ENCODE results near the gene SLC38A10. TPM values are rescaled to one million over a fixed set of nuclear protein-coding genes. Genes with fewer than 3 reads are reported as not detected.
A peak's percentile ranks its signal among the peaks of the same experiment; 100 is the strongest.
"Not testable (repeated sequence)": the region's sequence is repeated elsewhere in the genome, so short reads cannot be mapped to it uniquely, and the experiment has no call there.

Gene SLC38A10
- total RNA-seq, 1 donor from 2014 or later, result 116 TPM

GRCh38 chr17:81309140-81309858 lies 14.2 kb upstream of the SLC38A10 start:
- TF ChIP-seq CTCF (IDR thresholded peaks at IDR 0.05), result peak; percentile 78
- no peak for DNase-seq (ENCODE audit: low spot score)
- Mint-ChIP-seq H3K9me3 (ENCODE audit: low read depth) (no peaks in the 10 kb centered on the region), H3K27ac (ENCODE audit: unreplicated experiment) (no peak overlapping the region), H3K4me1 (ENCODE audit: low read depth) (peaks cover 9% of the 10 kb centered on the region), H3K36me3 (ENCODE audit: low read depth) (no peaks in the 10 kb centered on the region), H3K4me3 (ENCODE audit: unreplicated experiment) (peak overlapping the region; percentile 18), H3K27me3 (ENCODE audit: low read depth) (peaks cover 4% of the 10 kb centered on the region)

- not testable (repeated sequence) for H3K4me3 Mint-ChIP-seq (ENCODE audit: unreplicated experiment)
Measured at GRCh38 chr17:81308784-81309139, 13.7 kb upstream of the SLC38A10 start.

GRCh38 chr17:81307636-81308560 lies 12.8 kb upstream of the SLC38A10 start:
- DNase-seq (ENCODE audit: low spot score), result no peak
- Mint-ChIP-seq H3K27me3 (ENCODE audit: low read depth) (no peaks in the 10 kb centered on the region), H3K36me3 (ENCODE audit: low read depth) (no peaks in the 10 kb centered on the region), H3K9me3 (ENCODE audit: low read depth) (no peaks in the 10 kb centered on the region), H3K4me1 (ENCODE audit: low read depth) (peaks cover 9% of the 10 kb centered on the region), H3K4me3 (ENCODE audit: unreplicated experiment) (no peak overlapping the region), H3K27ac (ENCODE audit: unreplicated experiment) (no peak overlapping the region)
- no peak for TF ChIP-seq CTCF (IDR thresholded peaks at IDR 0.05)

More at GRCh38 chr17:81308784-81309139, 13.7 kb upstream of the SLC38A10 start:
- DNase-seq (ENCODE audit: low spot score), result peak; percentile 88
- H3K9me3 Mint-ChIP-seq (ENCODE audit: low read depth); H3K27me3 Mint-ChIP-seq (ENCODE audit: low read depth); H3K36me3 Mint-ChIP-seq (ENCODE audit: low read depth); H3K4me1 Mint-ChIP-seq (ENCODE audit: low read depth); H3K27ac Mint-ChIP-seq (ENCODE audit: unreplicated experiment): not testable (repeated sequence)

GRCh38 chr17:81306898-81307510 lies 11.9 kb upstream of the SLC38A10 start:
- no peak for TF ChIP-seq CTCF (IDR thresholded peaks at IDR 0.05)

GRCh38 chr17:81306491-81306890 lies 11.4 kb upstream of the SLC38A10 start:
- H3K27me3 Mint-ChIP-seq (ENCODE audit: low read depth), result no peaks in the 10 kb centered on the region
- H3K36me3 Mint-ChIP-seq (ENCODE audit: low read depth), result no peaks in the 10 kb centered on the region
- H3K9me3 Mint-ChIP-seq (ENCODE audit: low read depth), result no peaks in the 10 kb centered on the region
- no peak overlapping the region for H3K27ac Mint-ChIP-seq (ENCODE audit: unreplicated experiment)
- H3K4me3 Mint-ChIP-seq (ENCODE audit: unreplicated experiment), result no peak overlapping the region
- DNase-seq (ENCODE audit: low spot score), result no peak
- TF ChIP-seq CTCF (IDR thresholded peaks at IDR 0.05), result no peak
- H3K4me1 Mint-ChIP-seq (ENCODE audit: low read depth), result peaks cover 9% of the 10 kb centered on the region

More at GRCh38 chr17:81306898-81307510, 11.9 kb upstream of the SLC38A10 start:
- Mint-ChIP-seq H3K27ac (ENCODE audit: unreplicated experiment) (no peak overlapping the region), H3K27me3 (ENCODE audit: low read depth) (no peaks in the 10 kb centered on the region), H3K9me3 (ENCODE audit: low read depth) (no peaks in the 10 kb centered on the region), H3K4me3 (ENCODE audit: unreplicated experiment) (no peak overlapping the region), H3K36me3 (ENCODE audit: low read depth) (no peaks in the 10 kb centered on the region), H3K4me1 (ENCODE audit: low read depth) (peaks cover 9% of the 10 kb centered on the region)
- DNase-seq (ENCODE audit: low spot score), result no peak
